ENCODE measurements around the gene HINFP.

GRCh38 chr11:119168471-119169281 is 47.3 kb downstream of the HINFP start, which contains the start of gene NLRX1:
- TF ChIP-seq ZFX (IDR thresholded peaks at IDR 0.05): peak; percentile 92; the same call in 1 of the 2 replicates
- peak; percentile 97 for TF ChIP-seq CTCF (conservative IDR thresholded peaks at IDR 0.05)

Data from C4-2B (cell line).